ENCODE results near the gene NKX3-2.
"Not testable (repeated sequence)": the region's sequence is repeated elsewhere in the genome, so short reads cannot be mapped to it uniquely, and the experiment has no call there.

The NKX3-2 gene

DNA sequence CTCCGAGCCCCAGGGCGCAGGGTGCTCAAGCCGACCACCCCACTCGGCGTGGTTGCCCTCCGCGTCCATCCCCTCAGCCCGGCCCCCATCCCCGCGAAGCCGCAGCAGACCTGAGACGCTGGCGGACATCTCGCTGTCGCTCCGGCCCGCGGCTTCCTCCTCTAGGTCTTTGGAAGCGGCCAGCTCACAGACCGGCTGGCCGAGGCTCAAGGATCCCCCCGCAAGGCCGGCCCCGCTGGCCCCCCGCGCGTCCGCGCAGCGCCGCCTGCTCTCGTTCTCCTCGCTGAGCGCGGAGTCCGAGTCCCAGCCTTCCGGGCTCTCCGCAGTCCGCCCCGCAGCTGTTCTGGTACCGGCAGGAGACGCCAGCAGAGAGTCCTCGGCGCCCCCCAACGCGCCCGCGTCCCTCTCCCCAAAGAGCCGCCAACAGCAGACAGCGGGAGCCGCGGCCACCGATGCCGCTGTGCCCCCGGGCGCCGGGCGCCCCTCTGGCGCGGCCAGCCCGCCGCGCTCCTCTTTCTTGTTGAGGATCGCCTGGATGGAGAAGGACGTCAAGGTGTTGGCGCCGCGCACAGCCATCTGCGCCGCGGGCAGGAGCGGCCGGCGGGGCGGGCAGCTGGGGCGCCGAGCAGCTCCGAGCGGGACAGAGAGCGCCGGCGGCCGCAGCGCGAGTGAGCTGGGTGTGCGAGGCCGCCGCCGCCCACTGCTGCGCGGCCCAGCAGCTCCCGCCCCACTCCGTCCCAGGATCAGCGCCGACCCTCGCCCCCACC is at the start of gene NKX3-2:
Gene NKX3-2 (minus strand): TSS at position 670 of the 767 bp plus-strand sequence. CDS start 94 bp downstream, at position 576.
- no peak for TF ChIP-seq JUND (IDR thresholded peaks at IDR 0.05; ENCODE audit: low read depth)
- in situ Hi-C loops (cut with HindIII; ENCODE audit: low pct_unique_long_range_greater_than_20kb, low sequenced_read_pairs), result no loop called here
- no peak for DNase-seq (ENCODE audit: low read depth in 1 of 2, low spot score in 1 of 2)

DNA sequence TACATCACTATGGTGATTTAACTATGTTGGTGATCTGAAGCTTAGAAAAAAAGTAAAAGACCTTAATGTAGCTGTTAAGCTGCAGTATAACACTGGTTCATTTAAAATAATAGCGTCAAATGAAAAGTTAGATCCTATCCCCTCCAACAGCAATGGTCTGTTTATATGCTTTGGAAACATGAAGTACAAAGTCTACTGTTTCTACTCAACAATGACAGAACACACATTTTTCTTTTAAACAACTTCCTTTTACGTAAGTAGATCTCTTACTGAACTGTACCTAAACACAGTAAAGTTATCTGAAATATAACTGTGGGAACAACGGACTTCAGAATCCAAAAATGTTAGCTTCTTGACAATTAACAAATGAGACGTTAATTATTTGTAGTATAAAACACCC is 47.9 kb upstream of the NKX3-2 start:
- no peak for DNase-seq (ENCODE audit: low read depth in 1 of 2, low spot score in 1 of 2)
- in situ Hi-C loops (cut with HindIII; ENCODE audit: low pct_unique_long_range_greater_than_20kb, low sequenced_read_pairs), result no loop called here
- no peak for TF ChIP-seq JUND (IDR thresholded peaks at IDR 0.05; ENCODE audit: low read depth)

DNA sequence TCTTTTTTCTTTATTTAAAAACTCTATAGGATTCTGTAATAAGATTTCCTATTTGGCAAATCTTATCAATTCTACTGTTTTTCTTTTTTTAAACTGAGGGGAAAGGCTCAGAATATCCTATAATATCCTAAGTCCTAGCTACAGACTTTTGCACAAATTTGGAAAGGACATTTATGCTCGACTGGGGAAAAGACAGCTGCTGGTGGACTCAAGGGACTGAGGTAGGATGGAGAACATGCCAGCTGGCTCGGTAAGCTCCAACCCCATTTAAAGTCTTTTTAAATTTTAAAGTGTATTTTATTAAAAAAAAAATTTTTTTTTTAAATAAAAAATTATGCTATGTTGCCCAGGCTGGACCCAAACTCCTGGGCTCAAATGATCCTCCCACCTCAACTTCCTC is 46.5 kb upstream of the NKX3-2 start:
- in situ Hi-C loops (cut with HindIII; ENCODE audit: low pct_unique_long_range_greater_than_20kb, low sequenced_read_pairs), result no loop called here
- DNase-seq (ENCODE audit: low read depth in 1 of 2, low spot score in 1 of 2), result no peak

DNA sequence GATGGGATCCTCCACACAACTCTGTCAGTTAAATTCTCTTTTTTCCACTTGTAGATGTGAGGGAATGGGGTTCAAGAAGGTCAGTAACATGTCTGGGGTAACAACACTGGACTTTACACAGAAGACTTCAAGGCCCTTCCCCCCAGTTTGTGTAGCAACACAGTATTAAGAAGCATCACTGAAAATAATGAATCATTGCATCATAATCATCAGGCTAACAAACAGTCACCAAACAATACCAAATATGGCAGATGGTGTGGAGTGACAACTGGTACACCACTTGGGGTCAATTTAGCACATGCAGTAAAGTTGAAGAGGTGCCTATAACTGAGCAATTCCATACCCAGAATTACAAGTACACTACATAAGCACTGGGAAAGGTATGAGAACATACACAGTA is 44.6 kb upstream of the NKX3-2 start:
- no peak for TF ChIP-seq JUND (IDR thresholded peaks at IDR 0.05; ENCODE audit: low read depth)
- no peak for DNase-seq (ENCODE audit: low read depth in 1 of 2, low spot score in 1 of 2)
- in situ Hi-C loops (cut with HindIII; ENCODE audit: low pct_unique_long_range_greater_than_20kb, low sequenced_read_pairs), result no loop called here

More for the DNA sequence above, 46.5 kb upstream of the NKX3-2 start:
- TF ChIP-seq JUND (IDR thresholded peaks at IDR 0.05; ENCODE audit: low read depth), result no peak

DNA sequence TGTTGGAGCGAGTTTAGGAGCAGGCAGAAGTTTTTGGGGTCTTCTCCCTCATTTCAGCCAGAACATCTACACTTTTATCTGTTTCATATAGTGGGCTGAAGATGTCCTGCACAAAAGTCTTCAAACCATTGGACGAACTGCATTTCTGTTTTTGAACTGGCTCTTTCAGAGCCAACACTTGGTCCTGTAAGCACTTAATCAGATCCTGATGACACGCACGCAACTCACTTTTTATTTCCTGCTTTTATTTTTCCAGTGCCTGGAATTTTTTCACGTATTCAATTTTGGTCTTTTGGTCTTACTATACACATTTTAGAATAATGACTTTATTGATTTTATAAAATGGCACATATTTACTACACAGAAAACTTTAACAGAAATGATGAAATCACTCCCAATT is 40.2 kb upstream of the NKX3-2 start:
- in situ Hi-C loops (cut with HindIII; ENCODE audit: low pct_unique_long_range_greater_than_20kb, low sequenced_read_pairs), result no loop called here
- DNase-seq (ENCODE audit: low read depth in 1 of 2, low spot score in 1 of 2), result no peak
- TF ChIP-seq JUND (IDR thresholded peaks at IDR 0.05; ENCODE audit: low read depth), result no peak

DNA sequence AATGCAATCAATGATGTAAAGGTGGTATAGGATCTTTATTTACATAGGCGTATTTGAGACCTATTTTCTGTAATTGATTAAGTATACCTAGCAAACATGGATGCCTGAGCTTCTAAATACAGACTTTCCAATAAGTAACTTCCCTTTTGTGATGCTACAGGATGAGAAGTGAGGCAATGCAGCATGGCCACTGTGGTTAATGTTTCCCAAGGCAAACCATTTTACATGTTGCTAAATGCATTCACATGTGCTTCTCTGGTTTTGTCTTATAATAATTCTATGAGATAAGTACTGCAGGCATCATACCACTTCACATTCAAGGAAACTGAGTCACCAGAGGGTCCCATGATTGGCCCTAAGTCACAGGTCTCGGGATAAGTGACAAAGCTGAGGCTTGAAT is 35.7 kb upstream of the NKX3-2 start:
- in situ Hi-C loops (cut with HindIII; ENCODE audit: low pct_unique_long_range_greater_than_20kb, low sequenced_read_pairs), result no loop called here

DNA sequence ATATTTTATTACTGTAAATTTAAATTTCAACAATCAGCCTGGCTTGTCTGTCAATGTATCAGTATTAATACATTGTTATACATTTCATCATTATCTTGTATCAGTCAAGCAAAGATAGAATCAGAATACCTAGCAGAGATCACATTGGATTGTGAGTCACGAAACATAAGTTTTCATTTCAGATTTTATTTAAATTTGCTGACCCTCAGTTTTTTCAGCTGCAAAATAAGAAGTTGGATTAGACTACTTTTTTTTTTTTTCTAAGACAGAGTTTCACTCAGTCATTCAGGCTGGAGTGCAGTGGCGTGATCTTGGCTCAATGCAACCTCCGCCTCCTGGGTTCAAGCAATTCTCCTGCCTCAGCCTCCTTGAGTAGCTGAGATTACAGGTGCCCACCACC is 33.4 kb upstream of the NKX3-2 start:
- no peak for DNase-seq (ENCODE audit: low read depth in 1 of 2, low spot score in 1 of 2)
- in situ Hi-C loops (cut with HindIII; ENCODE audit: low pct_unique_long_range_greater_than_20kb, low sequenced_read_pairs), result no loop called here
- no peak for TF ChIP-seq JUND (IDR thresholded peaks at IDR 0.05; ENCODE audit: low read depth)

More for the DNA sequence above, 35.7 kb upstream of the NKX3-2 start:
- TF ChIP-seq JUND (IDR thresholded peaks at IDR 0.05; ENCODE audit: low read depth), result no peak
- DNase-seq (ENCODE audit: low read depth in 1 of 2, low spot score in 1 of 2), result no peak

DNA sequence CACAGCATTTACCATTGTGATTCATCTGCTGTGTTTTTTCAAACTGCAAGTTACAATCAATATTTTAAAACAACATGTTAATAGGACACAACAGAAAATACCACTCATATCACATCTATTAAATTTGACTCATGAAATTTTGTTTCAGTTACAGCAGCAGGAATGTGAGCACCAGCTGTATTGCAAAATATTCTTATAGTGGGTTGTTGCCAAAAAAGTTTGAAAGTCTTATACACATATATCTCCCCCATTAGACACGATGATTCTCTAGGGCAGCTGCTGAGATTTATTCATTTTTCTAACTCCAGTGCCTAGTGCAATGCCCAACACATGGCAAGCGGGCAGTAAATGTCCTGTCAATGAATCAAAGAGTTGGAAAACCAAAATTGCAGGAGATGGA is 26.6 kb upstream of the NKX3-2 start:
- TF ChIP-seq JUND (IDR thresholded peaks at IDR 0.05; ENCODE audit: low read depth), result no peak
- no peak for DNase-seq (ENCODE audit: low read depth in 1 of 2, low spot score in 1 of 2)
- in situ Hi-C loops (cut with HindIII; ENCODE audit: low pct_unique_long_range_greater_than_20kb, low sequenced_read_pairs), result no loop called here

DNA sequence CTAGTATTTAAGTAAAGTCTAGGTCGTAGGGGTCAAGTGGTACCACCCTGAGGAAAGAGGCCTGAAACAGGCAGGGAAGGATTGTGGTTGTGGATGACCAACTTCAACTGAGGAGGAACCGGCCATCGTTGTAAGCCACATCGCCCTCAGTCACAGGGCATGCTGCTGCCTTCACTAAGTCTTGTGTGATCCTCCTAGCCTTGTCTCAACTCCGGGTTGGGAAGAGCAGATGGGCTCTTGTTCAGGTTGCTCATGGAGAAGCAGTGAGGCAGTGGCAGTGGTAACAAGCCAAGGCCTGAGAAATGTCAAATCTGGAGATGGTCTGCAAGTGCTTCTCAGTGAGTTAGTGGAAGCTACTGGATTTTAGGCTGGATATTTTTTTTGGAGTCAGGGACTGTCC is 22.8 kb upstream of the NKX3-2 start:
- in situ Hi-C loops (cut with HindIII; ENCODE audit: low pct_unique_long_range_greater_than_20kb, low sequenced_read_pairs), result no loop called here
- no peak for DNase-seq (ENCODE audit: low read depth in 1 of 2, low spot score in 1 of 2)
- TF ChIP-seq JUND (IDR thresholded peaks at IDR 0.05; ENCODE audit: low read depth), result no peak

DNA sequence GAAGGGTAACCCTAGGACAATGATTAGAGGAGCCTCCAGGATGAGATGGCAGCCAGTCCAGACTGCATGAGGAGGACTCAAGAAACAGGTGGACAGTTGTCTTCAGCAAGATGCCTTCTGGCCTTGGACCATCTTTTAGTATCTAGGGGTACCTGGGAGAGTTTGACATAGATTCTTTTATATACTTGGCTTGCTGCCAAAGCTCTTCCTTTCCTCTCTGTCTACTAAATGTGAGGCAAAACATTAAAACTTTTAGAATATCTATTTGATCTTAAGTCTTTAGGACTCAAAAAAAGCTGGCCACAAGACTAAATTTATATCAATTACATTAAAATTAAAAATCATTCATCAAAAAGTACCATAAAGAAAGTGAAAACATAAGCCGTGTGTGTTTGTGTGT is 18.6 kb upstream of the NKX3-2 start:
- in situ Hi-C loops (cut with HindIII; ENCODE audit: low pct_unique_long_range_greater_than_20kb, low sequenced_read_pairs), result no loop called here
- no peak for DNase-seq (ENCODE audit: low read depth in 1 of 2, low spot score in 1 of 2)

DNA sequence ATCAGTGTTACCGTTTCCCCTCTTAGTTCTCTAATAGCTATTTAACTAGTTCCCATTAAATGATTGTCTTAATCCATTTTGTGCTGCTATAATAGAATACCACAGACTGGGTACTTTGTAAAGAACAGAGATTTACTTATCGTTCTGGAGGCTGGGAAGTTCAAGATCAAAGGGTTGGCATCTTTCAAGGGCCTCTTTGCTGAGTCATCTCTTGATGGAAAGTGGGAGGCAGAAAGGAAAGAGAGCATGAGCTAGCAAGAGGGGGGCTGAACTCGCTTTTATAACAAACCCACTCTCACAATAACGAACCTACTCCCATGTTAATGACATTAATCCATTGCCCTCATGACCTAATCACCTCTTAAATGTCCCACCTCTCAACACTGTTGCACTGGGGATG is 17.4 kb upstream of the NKX3-2 start:
- no peak for DNase-seq (ENCODE audit: low read depth in 1 of 2, low spot score in 1 of 2)
- TF ChIP-seq JUND (IDR thresholded peaks at IDR 0.05; ENCODE audit: low read depth), result no peak
- in situ Hi-C loops (cut with HindIII; ENCODE audit: low pct_unique_long_range_greater_than_20kb, low sequenced_read_pairs), result no loop called here

More for the DNA sequence above, 18.6 kb upstream of the NKX3-2 start:
- no peak for TF ChIP-seq JUND (IDR thresholded peaks at IDR 0.05; ENCODE audit: low read depth)

DNA sequence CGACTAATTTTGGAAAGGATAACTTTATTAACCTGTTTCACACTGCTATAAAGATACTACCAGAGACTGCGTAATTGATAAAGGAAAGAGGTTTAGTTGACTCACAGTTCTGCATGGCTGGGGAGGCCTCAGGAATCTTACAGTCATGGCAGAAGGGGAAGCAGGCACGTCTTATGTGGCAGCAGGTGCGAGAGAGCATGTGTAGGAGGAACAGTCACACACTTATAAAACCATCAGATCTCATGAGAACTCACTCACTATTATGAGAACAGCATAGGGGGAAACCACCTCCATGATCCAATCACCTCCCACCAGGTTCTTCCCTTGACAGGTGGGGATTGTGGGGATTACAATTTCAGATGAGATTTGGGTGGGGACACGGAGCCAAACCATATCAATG is 15.8 kb upstream of the NKX3-2 start:
- in situ Hi-C loops (cut with HindIII; ENCODE audit: low pct_unique_long_range_greater_than_20kb, low sequenced_read_pairs); DNase-seq (ENCODE audit: low read depth in 1 of 2, low spot score in 1 of 2): not testable (repeated sequence)

DNA sequence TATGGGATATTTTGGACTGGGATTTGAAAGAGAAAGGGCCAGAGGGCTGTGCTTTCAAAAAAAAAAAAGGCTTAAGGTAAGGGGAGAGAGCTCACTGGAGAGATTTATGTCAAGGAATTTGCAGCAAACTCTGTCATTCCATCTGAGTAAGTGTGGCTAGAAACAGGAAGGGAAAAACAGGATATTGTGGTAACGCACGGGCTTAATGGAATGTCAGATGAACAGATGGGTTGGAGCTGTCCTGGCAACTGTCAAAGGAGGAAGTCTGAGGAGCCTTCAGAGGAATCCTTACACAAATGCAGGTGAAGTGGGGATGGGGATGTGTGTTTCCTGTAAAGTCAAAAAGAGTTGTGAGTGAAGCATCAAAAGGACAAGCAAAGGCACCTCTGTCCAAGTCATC is 15.1 kb upstream of the NKX3-2 start:
- TF ChIP-seq JUND (IDR thresholded peaks at IDR 0.05; ENCODE audit: low read depth), result no peak
- in situ Hi-C loops (cut with HindIII; ENCODE audit: low pct_unique_long_range_greater_than_20kb, low sequenced_read_pairs), result no loop called here
- peak in 1 of 2 experiments; percentile 66 for DNase-seq (ENCODE audit: low read depth in 1 of 2, low spot score in 1 of 2)

DNA sequence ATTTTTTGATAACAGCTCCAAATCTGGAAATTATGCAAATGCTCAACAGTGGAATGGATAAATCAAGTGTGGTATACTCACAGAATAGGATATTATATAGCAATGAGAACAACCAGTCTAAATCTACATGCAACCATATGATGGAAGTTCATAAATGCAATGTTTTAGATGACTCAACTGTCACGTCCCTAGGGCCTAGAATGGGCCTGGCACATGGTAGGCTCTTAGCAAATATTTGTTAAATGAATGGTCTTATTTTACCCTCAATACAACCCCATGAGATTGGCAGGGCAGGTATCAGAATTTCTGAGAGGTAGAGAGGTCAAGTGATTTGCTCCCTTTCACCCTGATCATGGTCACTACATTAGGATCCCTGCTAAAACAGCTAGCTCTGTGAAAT is 14.6 kb upstream of the NKX3-2 start:
- in situ Hi-C loops (cut with HindIII; ENCODE audit: low pct_unique_long_range_greater_than_20kb, low sequenced_read_pairs), result no loop called here
- no peak for DNase-seq (ENCODE audit: low read depth in 1 of 2, low spot score in 1 of 2)
- TF ChIP-seq JUND (IDR thresholded peaks at IDR 0.05; ENCODE audit: low read depth), result no peak
